Ascending aorta (tissue), 2 donors: ENCODE data around the gene NLRP13. TPM values are rescaled to one million over a fixed set of nuclear protein-coding genes. Genes with fewer than 3 reads are reported as not detected.

ENCODE experiments used
- DNase-seq, 2 donors: peaks; one replicate each; pipeline ENCODE4 v3.0.0-alpha.2; 2019; ENCODE audit warnings: low spot score in 2 of 2
- H3K27ac ChIP-seq, 2 donors: fragments of 200-600 bp; sonication (generic); one replicate each; pipeline ENCODE4 v1.5.1; 2016 to 2017; ENCODE audit warnings: mild to moderate bottlenecking in 1 of 2
- H3K27me3 ChIP-seq: fragments of 200-600 bp; sonication (generic); one replicate; pipeline ENCODE4 v1.5.1; 2017
- H3K36me3 ChIP-seq, 2 donors: fragments of 200-600 bp; sonication (generic); one replicate each; pipeline ENCODE4 v1.5.1; 2016
- H3K4me1 ChIP-seq, 2 donors: fragments of 200-600 bp; sonication (generic); one replicate each; pipeline ENCODE4 v1.5.1; 2016 to 2017; ENCODE audit warnings: mild to moderate bottlenecking in 1 of 2
- H3K4me3 ChIP-seq, 2 donors: fragments of 200-600 bp; sonication (generic); one replicate each; pipeline ENCODE4 v1.5.1; 2016 to 2017; ENCODE audit warnings: mild to moderate bottlenecking in 1 of 2
- H3K9me3 ChIP-seq, 2 donors: fragments of 200-600 bp; sonication (generic); one replicate each; pipeline ENCODE4 v1.5.1; 2016
- intact Hi-C: fragments of 100-400 bp; cut with DNase I; formaldehyde crosslinking; loops from one replicate; pipeline ENCODE4 v1.15.1; 2023
- total RNA-seq: library from RNA; depleted of rRNA; stranded (reverse); fragments of >200 nt; gene quantifications from one replicate; pipeline ENCODE4 v1.1.0, GENCODE V29; 2016
- TF ChIP-seq, protein P1 (sequence below), 3 experiments: fragments of 200-600 bp in 2 of 3; fragments of 450-650 bp in 1 of 3; sonication (generic) in 2 of 3; IDR thresholded peaks; one replicate each; pipeline ENCODE4 v1.5.1; 2016 to 2019; ENCODE audit warnings: antibody characterized with exemption in 3 of 3, mild to moderate bottlenecking in 1 of 3, moderate library complexity in 1 of 3

NLRP13 gene
- total RNA-seq, 1 donor from 2014 or later, result not detected

DNA sequence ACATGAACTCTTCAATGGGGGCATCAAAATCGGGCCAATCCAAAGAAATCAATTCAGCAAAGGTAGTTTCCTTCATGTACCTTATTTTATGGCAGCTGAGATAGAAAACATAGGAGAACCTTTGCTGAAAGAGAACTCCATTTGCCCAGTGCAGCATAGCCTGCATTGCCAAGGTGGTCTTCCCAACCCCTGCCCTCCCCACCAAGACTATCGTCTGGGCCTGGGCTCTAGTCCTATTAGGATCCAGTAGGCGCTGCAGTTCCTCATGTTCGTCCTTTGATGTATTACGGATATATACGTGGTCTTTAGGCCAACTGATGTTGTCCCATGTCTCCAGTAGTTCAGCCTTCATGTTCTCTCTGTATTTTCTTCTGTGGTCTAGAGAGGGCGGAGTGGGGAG lies 19.2 kb downstream of the NLRP13 start:
- H3K4me1 ChIP-seq, result no peaks in the 10 kb centered on the region
- intact Hi-C loops, result no loop called here
- H3K4me3 ChIP-seq, result no peak overlapping the region
- TF ChIP-seq, protein P1, sequence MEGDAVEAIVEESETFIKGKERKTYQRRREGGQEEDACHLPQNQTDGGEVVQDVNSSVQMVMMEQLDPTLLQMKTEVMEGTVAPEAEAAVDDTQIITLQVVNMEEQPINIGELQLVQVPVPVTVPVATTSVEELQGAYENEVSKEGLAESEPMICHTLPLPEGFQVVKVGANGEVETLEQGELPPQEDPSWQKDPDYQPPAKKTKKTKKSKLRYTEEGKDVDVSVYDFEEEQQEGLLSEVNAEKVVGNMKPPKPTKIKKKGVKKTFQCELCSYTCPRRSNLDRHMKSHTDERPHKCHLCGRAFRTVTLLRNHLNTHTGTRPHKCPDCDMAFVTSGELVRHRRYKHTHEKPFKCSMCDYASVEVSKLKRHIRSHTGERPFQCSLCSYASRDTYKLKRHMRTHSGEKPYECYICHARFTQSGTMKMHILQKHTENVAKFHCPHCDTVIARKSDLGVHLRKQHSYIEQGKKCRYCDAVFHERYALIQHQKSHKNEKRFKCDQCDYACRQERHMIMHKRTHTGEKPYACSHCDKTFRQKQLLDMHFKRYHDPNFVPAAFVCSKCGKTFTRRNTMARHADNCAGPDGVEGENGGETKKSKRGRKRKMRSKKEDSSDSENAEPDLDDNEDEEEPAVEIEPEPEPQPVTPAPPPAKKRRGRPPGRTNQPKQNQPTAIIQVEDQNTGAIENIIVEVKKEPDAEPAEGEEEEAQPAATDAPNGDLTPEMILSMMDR (IDR thresholded peaks at IDR 0.05), result no peak
- H3K36me3 ChIP-seq, result no peaks in the 10 kb centered on the region
- DNase-seq, result no peak
- H3K27me3 ChIP-seq, result no peaks in the 10 kb centered on the region
- no peak overlapping the region for H3K27ac ChIP-seq
- H3K9me3 ChIP-seq, result peaks cover 0 to 8% of the 10 kb centered on the region in 2 donors

DNA sequence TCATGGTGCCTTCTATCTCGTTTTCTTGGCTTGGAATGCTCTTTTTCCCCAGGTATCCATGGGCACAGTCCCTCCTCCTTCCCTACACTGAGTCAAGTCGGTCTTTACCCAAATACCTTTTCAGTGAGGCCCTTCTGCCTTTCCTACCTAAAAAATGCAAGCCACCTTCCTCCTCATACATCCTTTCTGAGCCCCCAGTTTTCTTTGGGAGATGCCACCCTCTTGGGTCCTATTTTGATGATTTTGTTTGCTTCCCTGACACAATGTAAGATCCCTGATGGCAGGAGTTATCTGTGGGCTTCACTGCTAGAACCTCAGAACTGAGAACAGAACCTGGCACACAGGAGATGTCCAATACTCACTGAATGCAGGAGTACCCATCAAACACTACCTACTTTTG lies 22.3 kb downstream of the NLRP13 start:
- TF ChIP-seq, protein P1 (IDR thresholded peaks at IDR 0.05), result no peak
- H3K27me3 ChIP-seq, result no peaks in the 10 kb centered on the region
- no peak overlapping the region for H3K4me3 ChIP-seq
- H3K27ac ChIP-seq, result no peak overlapping the region
- no peaks in the 10 kb centered on the region for H3K9me3 ChIP-seq
- H3K36me3 ChIP-seq, result no peaks in the 10 kb centered on the region
- H3K4me1 ChIP-seq, result no peaks in the 10 kb centered on the region
- intact Hi-C loops, result no loop called here
- no peak for DNase-seq

DNA sequence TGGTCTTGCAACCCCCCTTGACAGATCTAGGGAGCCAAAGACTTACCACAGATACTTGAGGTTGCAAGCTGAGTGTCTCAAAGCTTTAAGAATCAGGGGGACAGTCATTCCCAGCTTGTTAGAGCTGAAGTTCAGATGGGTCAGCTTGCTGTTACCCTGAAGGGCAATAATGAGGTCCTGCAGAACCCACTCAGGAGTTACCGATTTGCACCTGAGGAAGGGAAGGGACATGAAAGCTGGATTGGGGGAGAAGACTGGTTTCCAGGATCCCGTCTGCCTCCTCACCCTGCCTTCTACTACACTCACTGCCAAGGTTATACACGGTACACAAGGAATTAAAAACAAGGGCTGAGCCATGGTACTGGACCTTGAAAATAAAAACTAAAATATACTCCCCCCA lies 24.4 kb downstream of the NLRP13 start:
- H3K27ac ChIP-seq, result no peak overlapping the region
- no peak overlapping the region for H3K4me3 ChIP-seq
- H3K4me1 ChIP-seq, result no peaks in the 10 kb centered on the region
- DNase-seq, result no peak
- H3K27me3 ChIP-seq, result no peaks in the 10 kb centered on the region
- intact Hi-C loops, result no loop called here
- TF ChIP-seq, protein P1 (IDR thresholded peaks at IDR 0.05), result no peak
- no peaks in the 10 kb centered on the region for H3K9me3 ChIP-seq
- no peaks in the 10 kb centered on the region for H3K36me3 ChIP-seq

DNA sequence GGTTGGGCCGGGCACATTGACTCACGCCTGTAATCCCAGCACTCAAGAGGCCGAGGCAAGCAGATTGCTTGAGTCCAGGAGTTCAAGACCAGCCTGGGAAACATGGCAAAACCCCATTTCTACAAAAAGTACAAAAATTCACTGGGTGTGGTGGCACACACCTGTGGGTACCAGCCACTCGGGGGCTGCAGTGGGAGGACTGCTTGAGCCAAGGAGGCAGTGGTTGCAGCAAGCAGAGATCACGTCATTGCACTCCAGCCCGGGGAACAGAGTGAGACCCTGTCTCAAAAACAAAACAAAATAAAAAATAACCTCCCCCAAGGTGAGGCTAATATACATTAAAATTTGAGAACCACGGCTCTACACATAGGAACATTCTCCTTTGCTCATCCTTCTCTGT lies 24.9 kb downstream of the NLRP13 start:
- no peak for DNase-seq
- intact Hi-C loops, result no loop called here
- no peaks in the 10 kb centered on the region for H3K36me3 ChIP-seq
- no peaks in the 10 kb centered on the region for H3K9me3 ChIP-seq
- H3K4me3 ChIP-seq, result no peak overlapping the region
- no peak overlapping the region for H3K27ac ChIP-seq
- TF ChIP-seq, protein P1 (IDR thresholded peaks at IDR 0.05), result no peak
- H3K27me3 ChIP-seq, result no peaks in the 10 kb centered on the region
- H3K4me1 ChIP-seq, result no peaks in the 10 kb centered on the region

DNA sequence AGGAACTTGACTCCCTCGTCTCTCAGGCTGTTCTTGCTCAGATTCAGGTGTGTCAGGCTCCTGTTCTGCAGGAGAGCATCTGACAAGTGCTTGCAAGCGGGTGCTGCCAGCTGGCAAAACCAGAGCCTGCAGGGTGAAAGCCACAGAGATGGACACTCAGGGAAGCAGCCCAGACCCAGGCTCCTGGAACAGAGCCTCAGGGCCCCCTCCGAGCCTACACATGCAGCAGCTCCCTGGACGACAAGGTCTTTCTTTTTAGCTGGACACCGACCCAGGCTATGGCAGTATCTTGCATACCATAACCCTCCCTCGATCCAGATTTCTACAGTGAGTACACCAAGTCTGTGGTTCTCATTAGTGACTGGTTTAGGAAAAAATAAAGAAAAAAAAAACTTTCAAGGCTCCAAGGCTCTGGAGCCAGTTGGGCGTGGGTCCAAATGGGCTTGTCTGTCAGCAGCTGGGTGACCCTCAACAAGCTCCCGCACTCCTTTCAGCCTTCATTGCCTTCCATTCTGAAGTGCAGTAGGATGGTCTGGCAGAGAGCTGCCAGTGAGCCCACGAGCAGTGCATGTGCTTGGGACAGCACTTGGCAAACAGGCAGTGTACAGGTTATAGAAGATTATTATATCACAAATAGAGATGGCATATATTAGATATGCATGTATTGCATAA lies 29.9 kb downstream of the NLRP13 start:
- no peak for DNase-seq
- no peaks in the 10 kb centered on the region for H3K9me3 ChIP-seq
- TF ChIP-seq, protein P1 (IDR thresholded peaks at IDR 0.05), result no peak
- H3K27me3 ChIP-seq, result no peaks in the 10 kb centered on the region
- no peak overlapping the region for H3K4me3 ChIP-seq
- H3K4me1 ChIP-seq, result no peaks in the 10 kb centered on the region
- no peaks in the 10 kb centered on the region for H3K36me3 ChIP-seq
- intact Hi-C loops, result no loop called here
- no peak overlapping the region for H3K27ac ChIP-seq
